Posterior vena cava (tissue), 2 donors: ENCODE results near the gene ANKRD29. TPM values are rescaled to one million over a fixed set of nuclear protein-coding genes. Genes with fewer than 3 reads are reported as not detected.

Experiments used
- DNase-seq: peaks from one replicate; pipeline ENCODE4 v3.0.0-alpha.2; 2020; ENCODE audit warnings: low spot score
- intact Hi-C, 2 donors: fragments of 100-400 bp; cut with DNase I; formaldehyde crosslinking; loops; one replicate each; pipeline versions ENCODE4 v1.14.1 to v1.14.2; 2022 to 2023
- long read RNA-seq, 2 donors: library from polyadenylated mRNA; unstranded; transcript quantifications; one replicate each; pipeline ENCODE4 v2.0.0, GENCODE V29; 2020 to 2021
- total RNA-seq, 2 donors: library from RNA; stranded (reverse); fragmentation: NEBNext Ultra II Directional; extraction: Animal tissue kit (Norgen Biotek cat#: 25700); gene quantifications; one replicate each; pipeline ENCODE4 v1.2.1, GENCODE V29; 2021
- donor health status: DM: yes; HTN: yes; CAD: no.
- donor health status: DM: yes; HTN: yes; CAD: no.

Gene ANKRD29, protein sequence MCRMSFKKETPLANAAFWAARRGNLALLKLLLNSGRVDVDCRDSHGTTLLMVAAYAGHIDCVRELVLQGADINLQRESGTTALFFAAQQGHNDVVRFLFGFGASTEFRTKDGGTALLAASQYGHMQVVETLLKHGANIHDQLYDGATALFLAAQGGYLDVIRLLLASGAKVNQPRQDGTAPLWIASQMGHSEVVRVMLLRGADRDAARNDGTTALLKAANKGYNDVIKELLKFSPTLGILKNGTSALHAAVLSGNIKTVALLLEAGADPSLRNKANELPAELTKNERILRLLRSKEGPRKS
- total RNA-seq: 10 to 100 TPM; 16.7 to 24.2 TPM
- long read RNA-seq, donor 1, partial matches to known transcripts: 4 of 9 reads
- long read RNA-seq, donor 1, other reads (novel, unspliced or antisense): 1 of 9 reads
- long read RNA-seq, donor 2, partial matches to known transcripts: 8 of 20 reads
- long read RNA-seq, donor 2, other reads (novel, unspliced or antisense): 6 of 20 reads

DNA sequence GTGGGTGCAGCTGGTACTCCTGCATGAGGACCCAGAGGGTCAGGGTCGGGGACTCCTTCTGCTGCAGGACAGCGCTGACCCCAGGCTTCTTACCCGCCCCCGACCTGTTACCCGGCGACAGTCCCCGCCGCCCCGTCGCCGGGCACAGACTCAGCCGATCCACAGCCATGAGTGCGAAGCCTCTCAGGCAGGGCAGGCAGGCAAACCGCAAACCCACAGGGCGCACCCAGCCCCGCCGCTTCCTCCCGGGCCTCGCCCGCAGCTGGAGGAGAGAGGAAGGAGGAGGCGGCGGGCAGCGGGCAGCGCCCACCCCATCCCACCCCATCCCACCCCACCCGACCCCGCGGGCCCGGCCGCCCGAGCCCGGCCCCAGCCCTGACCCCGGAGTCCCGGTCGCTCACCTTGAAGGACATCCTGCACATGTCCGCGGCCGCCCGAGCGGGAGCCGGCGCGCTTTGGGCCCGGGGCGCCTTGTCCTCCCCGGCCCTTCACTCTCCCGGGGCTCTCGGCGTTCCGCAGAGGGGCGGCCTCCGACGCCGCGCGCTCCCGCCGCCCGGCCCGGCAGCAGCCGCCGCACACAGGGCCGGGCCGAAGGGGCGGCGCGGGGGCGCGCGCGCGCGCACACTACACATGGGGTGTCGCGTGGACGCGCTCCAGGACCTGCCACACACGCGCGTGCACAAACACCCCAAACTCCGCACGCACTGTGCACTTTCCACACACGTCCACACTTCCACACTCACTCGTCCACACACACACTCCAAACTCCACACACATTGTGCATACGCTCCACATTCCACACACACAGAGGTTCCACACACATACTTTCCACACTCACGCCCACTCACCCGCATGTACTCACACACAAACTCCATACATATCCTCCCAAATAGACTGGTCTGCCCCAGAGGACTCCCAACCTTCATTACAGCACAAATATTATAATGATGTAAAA lies at the start of gene ANKRD29:
TSS of gene ANKRD29 (minus strand) at position 603 of the 955 bp plus-strand sequence. CDS start at position 422, 181 bp downstream.
- intact Hi-C loops: no loop called here
- DNase-seq: no peak

DNA sequence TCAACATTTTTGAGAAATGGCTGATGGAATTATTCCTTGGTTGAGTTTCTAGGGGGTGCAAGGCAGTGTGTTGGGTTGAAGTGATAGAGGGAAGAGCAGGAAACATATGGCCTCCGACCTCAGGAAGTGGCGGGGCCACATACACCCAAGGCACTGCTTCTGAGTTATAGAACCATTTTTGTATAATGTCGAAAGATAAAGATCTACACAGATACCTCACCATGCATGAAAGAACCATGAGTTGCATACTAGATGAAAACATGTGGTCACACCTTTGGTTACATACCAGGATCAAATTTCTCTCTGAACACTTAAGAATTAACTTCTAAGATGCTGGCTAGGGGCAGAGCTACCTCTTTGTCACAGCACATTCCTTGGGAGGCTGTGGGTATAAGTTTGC lies 49.7 kb upstream of the ANKRD29 start:
- intact Hi-C loops: no loop called here
- DNase-seq: no peak

DNA sequence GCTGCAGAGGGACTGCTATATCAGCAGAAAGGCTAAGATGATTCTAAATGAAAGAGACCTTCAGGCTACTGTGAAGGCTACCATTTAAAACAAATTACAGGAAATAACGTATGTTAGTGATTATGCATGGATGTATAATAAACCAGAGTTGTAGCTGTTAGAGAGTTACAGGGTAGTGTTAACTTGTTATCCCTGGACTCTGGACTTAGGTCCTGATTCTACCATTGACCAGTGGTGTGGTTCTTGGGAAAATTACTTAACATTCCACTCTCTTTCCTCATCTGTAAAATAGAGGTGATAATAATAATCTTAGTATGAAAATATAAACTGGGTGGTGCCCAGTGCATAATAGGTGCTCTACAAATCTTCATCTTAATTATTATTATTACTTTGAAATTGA lies 48.7 kb upstream of the ANKRD29 start:
- intact Hi-C loops: no loop called here

DNA sequence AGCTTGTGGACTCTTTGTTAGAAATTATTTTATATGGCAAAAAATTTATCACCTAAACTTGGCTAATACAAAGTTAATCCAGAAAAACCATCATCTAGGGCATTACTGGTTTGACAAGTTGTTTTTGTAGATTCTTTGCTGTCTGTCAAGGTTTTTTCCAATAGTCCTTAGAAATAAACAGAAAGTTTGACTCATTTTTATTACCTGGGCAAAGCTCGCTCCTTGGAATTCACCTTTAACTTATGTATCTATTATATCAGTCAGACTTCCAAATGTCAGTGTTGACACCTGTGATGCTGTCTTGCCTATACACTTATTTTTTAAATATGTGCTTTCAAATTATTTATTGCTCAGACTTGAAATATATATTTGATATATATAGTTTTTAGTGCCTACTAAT lies 48.2 kb upstream of the ANKRD29 start:
- intact Hi-C loops: no loop called here
- DNase-seq: no peak

More for the DNA sequence above, 48.7 kb upstream of the ANKRD29 start:
- DNase-seq: no peak

DNA sequence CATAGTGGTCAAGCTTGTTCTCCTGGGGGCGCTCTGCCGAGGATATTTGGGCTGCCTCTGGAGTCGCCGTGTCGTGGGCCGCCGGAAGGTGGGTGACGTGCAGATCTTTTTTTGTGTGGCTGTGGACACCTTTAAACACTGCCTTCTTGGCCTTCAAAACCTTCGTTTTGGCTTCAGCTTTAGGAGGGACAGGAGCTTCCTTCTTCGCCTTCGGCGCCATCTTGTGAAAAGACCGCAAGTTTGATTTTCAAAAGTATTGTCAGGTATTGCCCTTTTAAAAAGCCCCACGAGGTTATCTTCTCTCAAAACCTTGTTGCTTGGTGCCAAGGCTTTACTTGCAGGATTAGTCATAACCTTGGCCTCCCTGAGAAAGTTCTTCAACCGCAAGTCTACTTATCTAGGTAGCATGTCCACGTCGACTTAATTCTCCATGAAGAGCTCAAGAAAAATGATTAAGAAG lies 47.4 kb upstream of the ANKRD29 start:
- DNase-seq: no peak
- intact Hi-C loops: no loop called here

DNA sequence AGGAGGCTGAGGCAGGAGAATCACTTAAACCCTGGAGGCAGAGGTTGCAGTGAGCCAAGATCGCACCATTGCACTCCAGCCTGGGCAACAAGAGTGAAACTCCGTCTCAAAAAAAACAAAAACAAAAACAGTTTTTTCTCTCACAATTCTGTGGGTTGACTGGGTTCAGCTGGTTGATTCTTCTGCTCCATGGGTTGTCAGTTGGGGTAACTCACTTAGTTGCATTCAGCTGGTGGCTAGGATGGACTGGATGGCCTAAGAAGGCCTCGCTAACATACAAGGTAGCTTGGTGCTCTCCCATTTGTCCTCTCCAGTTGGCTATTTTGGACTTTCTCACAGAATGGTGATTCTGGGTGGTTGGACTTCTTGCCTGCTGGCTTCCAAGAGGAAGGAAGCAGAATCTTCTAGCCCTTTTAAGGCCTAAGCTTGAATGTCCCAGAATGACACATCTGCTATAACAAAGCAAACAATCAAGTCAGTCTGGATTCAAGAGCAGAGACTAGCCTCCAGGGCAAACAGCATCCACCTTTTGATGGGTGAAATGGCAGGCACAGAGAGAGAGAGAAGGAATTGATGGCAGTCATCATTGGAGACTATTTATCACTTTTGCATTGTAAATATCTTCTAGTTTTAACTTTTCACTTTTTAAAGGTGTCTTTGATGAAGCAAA lies 44.4 kb upstream of the ANKRD29 start:
- DNase-seq: no peak
- intact Hi-C loops: no loop called here

DNA sequence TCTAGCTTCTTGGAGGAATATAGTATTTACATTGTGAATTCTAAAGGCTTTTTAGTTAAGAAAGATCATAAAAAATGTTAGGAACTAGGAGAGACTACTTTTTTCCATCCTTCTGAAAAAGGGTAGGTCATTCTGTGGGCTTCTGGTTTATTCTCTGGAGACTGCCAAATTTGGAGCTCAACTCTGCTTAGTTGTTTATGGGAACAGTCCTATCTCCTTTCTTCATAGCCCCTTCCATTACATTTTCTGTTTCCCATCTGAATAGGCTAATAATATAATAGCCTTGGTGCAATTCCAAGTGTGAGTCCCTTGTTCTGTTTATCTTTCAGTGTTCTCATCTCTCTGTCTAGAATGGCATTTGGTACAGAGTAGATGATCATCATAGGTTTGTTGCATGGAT lies 42.1 kb upstream of the ANKRD29 start:
- intact Hi-C loops: loop anchor here (1.0 to 5.0 kb wide), 2 partner anchors 8 to 83 kb away; no protein-coding TSS in a partner anchor
- no peak for DNase-seq

DNA sequence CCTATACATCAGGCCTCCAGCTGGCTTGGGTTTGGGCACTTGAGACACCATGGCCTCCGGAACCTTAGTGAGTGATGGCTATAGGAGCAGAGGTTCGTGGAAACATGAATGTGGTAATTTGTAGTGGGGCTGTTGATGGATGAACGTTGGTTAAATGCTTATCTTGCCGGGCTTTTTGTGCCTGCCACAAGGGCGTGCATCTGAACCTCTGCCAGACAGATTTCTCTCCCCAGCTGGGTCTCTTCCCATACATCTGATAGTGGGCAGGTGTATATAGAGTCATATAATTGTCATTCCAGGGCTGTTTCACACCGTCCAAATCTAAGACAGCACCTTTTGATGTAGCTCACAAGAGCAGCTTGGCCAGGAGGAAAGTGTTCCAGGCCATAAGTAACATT lies 41.3 kb upstream of the ANKRD29 start:
- intact Hi-C loops: loop anchor here (5.0 kb wide), 1 partner anchor 82 kb away; no protein-coding TSS in a partner anchor
- no peak for DNase-seq

DNA sequence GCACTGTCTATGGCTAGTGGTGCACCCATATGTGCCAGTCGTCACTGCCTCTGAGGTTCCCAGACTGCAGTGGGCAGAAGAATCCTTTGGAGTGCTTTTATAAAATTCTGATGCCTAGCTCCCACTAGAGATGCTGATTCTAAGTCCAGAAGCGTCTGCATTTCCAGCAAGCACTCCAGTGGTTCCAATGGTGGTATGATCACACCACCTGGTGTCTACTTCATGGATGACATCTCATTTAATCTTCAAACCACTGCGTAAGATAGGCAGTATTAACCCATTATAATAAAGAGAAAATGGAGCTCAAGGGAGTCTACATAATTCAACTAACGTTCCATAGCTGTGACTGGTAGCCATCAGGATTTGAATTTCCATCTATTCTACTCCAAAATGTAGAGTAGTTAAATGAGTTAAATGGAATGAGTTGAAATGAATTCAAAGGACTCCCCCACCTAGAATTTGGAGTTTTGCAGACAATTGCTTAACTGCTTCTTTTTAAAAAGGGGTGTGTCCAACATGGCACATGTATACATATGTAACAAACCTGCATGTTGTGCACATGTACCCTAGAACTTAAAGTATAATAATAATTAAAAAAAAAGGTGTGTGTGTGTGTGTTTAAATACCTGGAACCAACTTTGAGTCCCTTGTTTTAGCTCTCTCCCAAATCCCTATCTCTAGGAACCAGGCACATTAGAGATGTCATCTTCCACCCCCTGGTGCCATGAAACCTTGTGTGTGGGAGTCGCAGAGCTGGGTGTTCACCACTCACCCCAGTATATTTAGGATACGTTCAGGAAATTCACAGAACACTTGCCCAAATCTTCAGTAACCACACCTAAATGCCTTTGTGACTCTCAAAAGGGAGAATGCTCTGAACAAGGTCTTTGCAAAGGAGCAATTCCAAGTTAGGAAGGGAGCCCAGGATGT lies 40.6 kb upstream of the ANKRD29 start:
- intact Hi-C loops: loop anchor here (5.0 kb wide), 1 partner anchor 81 kb away; no protein-coding TSS in a partner anchor
- DNase-seq: no peak

DNA sequence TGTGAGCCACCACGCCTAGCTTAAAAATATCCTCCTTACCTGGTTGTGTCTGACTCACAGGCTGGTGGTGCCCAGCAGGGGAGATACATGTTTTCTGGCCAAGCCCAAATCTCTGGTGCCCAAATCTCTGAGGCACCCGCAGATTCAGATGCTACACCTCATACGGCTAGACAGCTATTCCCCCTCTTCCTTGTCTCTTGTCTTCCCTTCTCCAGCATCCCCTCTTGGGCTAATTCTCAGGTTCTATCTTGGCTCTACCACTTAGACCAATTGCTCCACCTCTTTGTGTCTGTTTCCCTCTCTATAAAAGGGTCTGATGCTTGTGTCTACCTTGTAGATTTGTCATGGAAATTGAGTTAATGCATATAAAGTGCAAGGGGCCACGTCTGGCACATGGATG lies 39.9 kb upstream of the ANKRD29 start:
- no peak for DNase-seq
- intact Hi-C loops: loop anchor here (5.0 kb wide), 1 partner anchor 80 kb away; no protein-coding TSS in a partner anchor

DNA sequence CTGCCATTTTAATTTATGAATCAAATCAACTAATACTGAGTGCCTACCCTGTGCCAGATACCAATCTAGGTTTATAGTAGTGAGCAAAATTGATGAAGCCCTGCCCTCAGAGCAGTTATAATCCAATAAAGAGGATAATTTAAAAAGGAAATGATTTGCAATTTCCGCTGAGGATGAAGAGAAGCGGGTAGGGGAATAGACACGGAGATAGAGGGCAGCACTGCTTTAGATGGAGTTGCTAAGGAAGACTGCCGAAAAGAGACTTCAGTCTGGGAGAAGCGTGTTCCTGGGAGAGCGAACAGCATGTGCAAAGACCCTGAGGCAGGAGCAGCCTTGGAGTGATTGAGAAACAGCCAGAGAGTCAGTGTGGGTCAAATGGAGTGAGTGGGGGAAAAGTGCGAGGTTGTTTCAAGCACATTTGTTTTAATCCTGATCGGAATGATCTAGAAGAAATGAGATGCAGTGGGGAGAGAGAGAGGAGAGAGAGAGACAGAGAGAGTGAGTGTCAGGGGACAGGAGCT lies 38.9 kb upstream of the ANKRD29 start:
- intact Hi-C loops: loop anchor here (5.0 kb wide), 1 partner anchor 79 kb away; no protein-coding TSS in a partner anchor

DNA sequence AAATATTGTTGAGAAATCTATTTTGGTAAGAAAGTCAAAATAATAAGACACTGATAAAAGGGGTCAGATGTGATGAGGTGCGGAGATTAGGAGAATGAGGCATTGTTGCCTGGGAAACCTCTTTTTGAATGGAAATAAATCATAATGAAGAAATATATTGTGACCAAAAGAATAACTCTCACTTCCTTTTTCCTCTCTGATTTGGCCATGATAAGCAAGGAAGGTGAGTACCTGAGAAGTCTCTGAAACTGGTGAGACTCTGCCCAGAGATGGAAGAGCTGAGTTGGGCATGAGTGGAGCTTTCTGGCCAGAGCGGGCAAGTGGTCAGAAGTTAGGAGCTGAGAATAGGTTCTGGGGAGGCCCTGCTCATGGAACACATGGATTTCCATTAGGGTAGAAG lies 38.3 kb upstream of the ANKRD29 start:
- intact Hi-C loops: loop anchor here (5.0 kb wide), 1 partner anchor 79 kb away; no protein-coding TSS in a partner anchor

More for the DNA sequence above, 38.9 kb upstream of the ANKRD29 start:
- DNase-seq: no peak

DNA sequence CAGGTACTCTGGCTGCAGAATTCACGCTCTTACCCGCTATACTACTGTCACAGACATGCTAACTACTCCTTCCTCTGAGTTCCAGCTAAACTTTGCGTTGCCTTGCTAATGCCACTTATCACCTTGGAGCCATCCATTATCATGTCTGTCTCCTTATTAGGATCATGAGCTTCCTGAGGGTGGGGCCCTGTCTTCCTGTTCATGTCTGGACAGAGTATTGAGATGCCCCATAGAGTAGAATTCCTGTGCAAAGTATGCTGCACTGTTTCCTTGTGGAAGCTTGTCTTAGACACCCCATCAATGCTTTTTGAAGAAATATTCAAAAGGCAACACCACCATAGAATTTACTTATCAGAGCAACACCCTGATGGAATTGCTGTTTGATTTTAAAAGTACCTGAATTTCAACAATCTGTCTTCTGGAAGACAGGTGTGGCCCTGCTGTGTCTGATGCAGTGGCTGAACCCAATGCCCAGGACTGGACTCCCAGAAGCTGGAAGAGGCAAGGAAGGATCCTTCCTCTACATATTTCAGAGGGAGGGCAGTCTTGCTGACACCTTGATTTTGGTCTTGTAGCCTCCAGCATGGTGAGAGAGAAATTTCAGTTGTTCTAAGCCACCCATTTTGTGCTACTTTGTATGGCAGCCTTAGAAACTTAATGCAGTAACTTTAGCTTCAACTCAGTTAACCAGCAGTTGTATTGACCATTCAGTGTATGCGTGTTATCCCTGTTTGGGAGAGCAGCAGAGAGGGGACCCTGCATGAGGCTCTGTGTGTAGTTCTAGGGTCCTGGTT lies 32.1 kb upstream of the ANKRD29 start:
- DNase-seq: no peak
- intact Hi-C loops: no loop called here

More for the DNA sequence above, 38.3 kb upstream of the ANKRD29 start:
- DNase-seq: no peak

DNA sequence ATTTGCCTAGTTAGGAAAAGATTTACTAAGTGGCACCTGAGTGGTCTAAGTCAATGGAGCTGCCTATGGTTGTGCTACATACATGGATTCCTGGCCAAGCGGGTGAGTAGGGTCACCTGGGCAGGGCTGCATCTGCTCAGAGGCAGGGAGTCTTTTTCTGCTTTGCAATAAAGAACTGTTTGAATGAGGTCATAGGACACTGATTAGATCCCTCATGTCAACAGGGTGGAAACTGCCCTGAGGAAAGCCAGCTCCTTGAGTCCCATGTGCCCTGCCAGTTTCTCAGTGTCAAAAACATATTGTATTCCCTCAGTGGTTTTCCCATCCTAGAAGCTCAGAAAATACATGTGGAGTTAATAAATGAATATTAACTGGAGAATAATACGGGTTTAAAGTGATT lies 31.1 kb upstream of the ANKRD29 start:
- intact Hi-C loops: no loop called here
- DNase-seq: no peak

DNA sequence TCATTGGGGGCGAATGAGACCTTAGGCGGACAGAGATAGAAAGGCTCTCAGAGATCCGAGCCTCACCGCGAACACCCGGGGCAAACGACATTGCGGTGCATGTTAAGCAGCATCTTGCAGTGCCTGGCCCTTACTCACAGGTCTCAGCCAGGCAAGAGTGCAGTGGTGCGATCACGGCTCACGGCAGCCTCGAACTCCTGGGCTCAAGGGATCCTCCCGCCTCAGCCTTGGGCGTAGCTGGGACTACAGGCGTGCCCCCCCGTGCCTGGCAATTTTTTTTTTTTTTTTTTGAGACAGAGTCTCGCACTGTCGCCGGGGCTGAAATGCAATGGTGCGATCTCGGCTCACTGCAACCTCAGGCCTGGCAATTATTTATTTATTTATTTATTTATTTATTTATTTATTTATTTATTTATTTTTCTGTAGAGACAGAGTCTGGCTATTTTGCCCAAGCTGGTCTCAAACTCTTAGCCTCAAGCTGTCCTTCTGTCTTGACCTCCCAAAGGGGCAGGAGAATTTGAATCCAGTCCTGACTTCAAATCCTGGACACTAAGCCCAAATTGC lies 27.9 kb upstream of the ANKRD29 start:
- intact Hi-C loops: no loop called here
- no peak for DNase-seq

DNA sequence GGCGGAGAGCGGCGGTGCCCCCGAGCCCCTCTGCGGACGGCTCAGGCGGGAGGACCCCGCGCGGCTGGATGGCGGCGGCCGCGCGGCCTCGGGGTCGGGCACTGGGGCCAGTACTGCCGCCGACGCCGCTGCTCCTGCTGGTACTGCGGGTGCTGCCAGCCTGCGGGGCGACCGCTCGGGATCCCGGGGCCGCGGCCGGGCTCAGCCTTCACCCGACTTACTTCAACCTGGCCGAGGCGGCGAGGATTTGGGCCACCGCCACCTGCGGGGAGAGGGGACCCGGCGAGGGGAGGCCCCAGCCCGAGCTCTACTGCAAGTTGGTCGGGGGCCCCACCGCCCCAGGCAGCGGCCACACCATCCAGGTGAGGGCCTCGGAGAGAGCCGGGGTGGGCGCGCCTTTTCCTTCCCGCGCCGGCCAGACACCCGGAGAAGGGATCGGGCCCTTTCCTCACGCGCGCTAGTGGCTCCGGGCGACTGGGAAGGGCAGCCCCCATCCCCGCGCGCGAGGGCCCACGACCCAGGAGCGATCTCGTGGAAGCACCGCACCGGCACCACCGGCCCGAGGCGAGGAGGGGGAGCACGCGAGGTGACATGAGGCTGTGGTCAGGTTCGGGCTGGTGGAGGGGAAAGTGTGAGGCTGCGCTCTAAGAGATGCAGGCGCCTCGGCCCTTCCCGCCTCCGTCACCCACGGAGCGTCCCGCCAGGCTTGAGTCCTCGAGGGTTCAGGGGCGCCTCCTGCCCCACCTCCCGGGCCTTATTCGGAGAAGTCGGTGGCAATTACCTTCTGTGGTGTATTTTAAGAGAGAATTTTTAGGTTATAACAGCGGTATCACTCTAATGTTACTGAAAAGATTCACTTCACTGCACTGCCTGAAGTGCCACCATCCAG lies 27.1 kb upstream of the ANKRD29 start:
- peak; percentile 83 for DNase-seq
- intact Hi-C loops: no loop called here
